GM18867 (cell line): Measurements from ENCODE around the gene DVL3.
A peak's percentile ranks its signal among the peaks of the same experiment; 100 is the strongest.
"Not testable (repeated sequence)": the region's sequence is repeated elsewhere in the genome, so short reads cannot be mapped to it uniquely, and the experiment has no call there.

ENCODE experiments used
- ATAC-seq: cut with Tn5 transposase; IDR thresholded peaks from one replicate; pipeline ENCODE4 v1.9.1; 2021; ENCODE audit warnings: mild to moderate bottlenecking, moderate library complexity; ENCODE audit not compliant: unreplicated experiment

The DVL3 gene

GRCh38 chr3:184155644-184156521 lies 706 bp downstream of the DVL3 start:
- peak; percentile 32 for ATAC-seq

- no peak for ATAC-seq
Observed at GRCh38 chr3:184156522-184156955, 1.4 kb downstream of the DVL3 start.

GRCh38 chr3:184157206-184157605 lies 2.0 kb downstream of the DVL3 start:
- ATAC-seq: no peak

- ATAC-seq: no peak
Observed at GRCh38 chr3:184158404-184158803, 3.2 kb downstream of the DVL3 start.

- no peak for ATAC-seq
Observed at GRCh38 chr3:184160456-184160855, 5.3 kb downstream of the DVL3 start.

- not testable (repeated sequence) for ATAC-seq
Observed at GRCh38 chr3:184162571-184163070, 7.4 kb downstream of the DVL3 start.

- ATAC-seq: no peak
Observed at GRCh38 chr3:184164648-184165330, 9.6 kb downstream of the DVL3 start.

GRCh38 chr3:184165543-184165942 lies 10.4 kb downstream of the DVL3 start:
- ATAC-seq: no peak

- no peak for ATAC-seq
Observed at GRCh38 chr3:184166671-184167070, 11.5 kb downstream of the DVL3 start.

- ATAC-seq: no peak
Observed at GRCh38 chr3:184167786-184168185, 12.6 kb downstream of the DVL3 start.

- ATAC-seq: no peak
Observed at GRCh38 chr3:184168363-184169120, 13.4 kb downstream of the DVL3 start.

- no peak for ATAC-seq
Observed at GRCh38 chr3:184169896-184170875, 15.0 kb downstream of the DVL3 start.

GRCh38 chr3:184171562-184171961 lies 16.4 kb downstream of the DVL3 start:
- ATAC-seq: no peak

GRCh38 chr3:184172681-184173373 lies 17.6 kb downstream of the DVL3 start:
- ATAC-seq: no peak

- no peak for ATAC-seq
Observed at GRCh38 chr3:184173374-184173722, 18.2 kb downstream of the DVL3 start.

GRCh38 chr3:184174284-184174645 lies 19.1 kb downstream of the DVL3 start:
- ATAC-seq: peak; percentile 1

- peak; percentile 92 for ATAC-seq
Observed at GRCh38 chr3:184174646-184175492, 19.7 kb downstream of the DVL3 start, which contains the start of gene AP2M1. Gene AP2M1, plus strand, starts transcription at chr3:184174855. Its CDS starts 2,139 bp downstream, at chr3:184176994.

GRCh38 chr3:184175506-184175905 lies 20.3 kb downstream of the DVL3 start:
- no peak for ATAC-seq

- ATAC-seq: no peak
Observed at GRCh38 chr3:184175981-184176376, 20.8 kb downstream of the DVL3 start.
